Stimulated activated effector memory CD8-positive, alpha-beta T cell treated with anti-CD3 and anti-CD28 coated beads, Interleukin-12 subunit alpha, Interleukin-12 subunit beta, amount 100 ng/mL, for 72 hours (primary cell): ENCODE measurements around the gene SLC12A7.

ENCODE experiments used
- ATAC-seq: fragments of 150-1000 bp; cut with Tn5 transposase; 2 replicates; pipeline ENCODE4 v1.10.0; 2021
- DNase-seq, 2 donors: peaks; one replicate each; pipeline ENCODE4 v3.0.0; 2021 to 2022; ENCODE audit warnings: low spot score in 2 of 2
- H3K27ac Mint-ChIP-seq: one replicate; pipeline ENCODE4 v1.8.0; 2022; ENCODE audit warnings: mild to moderate bottlenecking, mixed read lengths
- H3K36me3 Mint-ChIP-seq: one replicate; pipeline ENCODE4 v1.8.0; 2022; ENCODE audit warnings: mild to moderate bottlenecking, mixed read lengths
- H3K4me1 Mint-ChIP-seq: one replicate; pipeline ENCODE4 v1.8.0; 2022; ENCODE audit warnings: mixed read lengths
- H3K4me3 Mint-ChIP-seq: one replicate; pipeline ENCODE4 v1.8.0; 2022; ENCODE audit warnings: mild to moderate bottlenecking, mixed read lengths
- H3K9me3 Mint-ChIP-seq: one replicate; pipeline ENCODE4 v1.8.0; 2022; ENCODE audit warnings: mixed read lengths

Gene SLC12A7

DNA sequence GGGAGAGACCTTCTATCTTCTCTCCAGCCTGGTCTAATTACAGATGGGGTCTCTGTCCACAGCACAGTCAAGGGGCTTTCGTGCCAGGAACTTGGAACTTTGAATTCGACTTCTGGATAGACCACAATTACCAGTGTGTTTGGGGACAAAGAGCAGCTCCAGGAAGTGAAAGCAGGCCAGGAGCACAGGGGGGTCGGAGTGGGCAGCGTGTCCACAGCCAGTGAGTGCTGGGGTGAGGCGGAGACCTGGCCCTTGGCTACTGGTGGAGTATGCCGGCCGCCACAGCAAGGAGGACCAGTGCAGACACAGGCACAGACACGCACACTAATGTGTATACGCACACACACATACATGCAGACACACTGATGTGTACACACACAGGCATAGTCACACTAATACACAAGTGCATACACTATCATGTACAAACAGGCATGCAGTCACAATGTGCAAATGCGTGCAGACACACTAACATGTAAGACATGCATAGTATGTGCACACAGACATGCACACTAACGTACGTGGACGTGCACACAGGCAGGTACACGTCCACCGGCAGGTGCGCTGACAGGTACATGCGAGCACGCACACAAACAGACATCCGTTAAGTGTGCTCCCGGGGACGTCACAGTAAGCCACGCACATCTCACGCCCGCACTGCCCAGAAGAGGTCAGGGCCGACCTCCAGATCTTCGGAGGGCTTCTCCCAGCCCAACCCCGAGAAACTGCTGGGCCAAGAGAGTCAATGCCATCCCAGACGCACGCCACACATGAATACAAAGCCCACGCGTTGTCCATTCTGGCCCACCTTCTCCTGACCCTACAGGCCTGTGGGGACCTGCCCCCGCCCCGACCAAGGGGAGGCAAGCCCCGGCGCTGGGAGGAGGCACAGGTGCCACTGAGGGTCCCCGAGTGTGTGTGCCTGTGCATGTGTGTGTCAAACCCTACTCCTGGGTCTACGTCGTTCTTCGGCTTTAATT lies 56.8 kb downstream of the SLC12A7 start:
- Mint-ChIP-seq H3K9me3 (no peaks in the 10 kb centered on the region), H3K4me1 (no peaks in the 10 kb centered on the region), H3K27ac (no peak overlapping the region), H3K36me3 (no peaks in the 10 kb centered on the region), H3K4me3 (no peak overlapping the region)
- ATAC-seq (no peak), DNase-seq (no peak)

DNA sequence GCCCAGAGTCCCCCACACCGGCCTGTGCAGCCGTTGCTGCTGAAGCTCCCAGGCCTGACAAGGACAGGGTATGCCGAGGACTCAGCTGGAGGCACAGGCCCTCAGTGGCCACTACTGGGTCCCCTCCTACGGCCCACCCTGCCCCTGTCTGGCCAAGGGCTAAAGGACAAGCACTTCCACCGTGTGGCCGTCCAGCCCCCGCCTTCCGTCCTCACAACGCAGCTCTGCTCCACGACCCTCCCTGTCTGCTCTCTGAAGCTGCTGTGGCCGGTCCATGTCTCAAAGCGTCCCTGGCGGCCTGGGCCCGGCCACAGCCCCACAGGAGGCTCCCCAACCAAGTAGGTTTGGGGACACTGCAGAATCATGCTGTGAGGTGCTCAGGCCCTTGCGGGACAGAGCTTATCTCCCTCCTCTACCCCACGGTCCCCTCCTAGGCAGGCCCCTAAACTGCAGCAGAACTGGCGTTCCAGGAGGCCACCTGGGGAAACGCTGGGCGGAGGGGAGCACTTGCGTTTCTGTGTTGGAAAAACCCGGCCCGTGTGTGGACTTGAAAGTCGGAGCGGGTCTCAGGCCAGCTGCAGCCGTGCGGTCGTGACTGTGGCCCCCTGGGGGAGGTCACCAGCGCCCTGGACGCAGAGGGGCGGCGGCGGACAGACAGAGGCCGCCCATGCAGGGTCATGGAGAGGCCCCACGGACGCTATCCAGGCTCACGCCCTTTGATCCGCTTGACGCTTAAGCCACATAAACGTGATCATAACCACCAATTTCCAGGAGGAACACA lies 57.7 kb downstream of the SLC12A7 start:
- no peak overlapping the region for H3K4me3 Mint-ChIP-seq
- no peaks in the 10 kb centered on the region for H3K4me1 Mint-ChIP-seq
- ATAC-seq (no peak), DNase-seq (no peak)
- H3K27ac Mint-ChIP-seq = no peak overlapping the region
- no peaks in the 10 kb centered on the region for H3K9me3 Mint-ChIP-seq
- H3K36me3 Mint-ChIP-seq = no peaks in the 10 kb centered on the region

DNA sequence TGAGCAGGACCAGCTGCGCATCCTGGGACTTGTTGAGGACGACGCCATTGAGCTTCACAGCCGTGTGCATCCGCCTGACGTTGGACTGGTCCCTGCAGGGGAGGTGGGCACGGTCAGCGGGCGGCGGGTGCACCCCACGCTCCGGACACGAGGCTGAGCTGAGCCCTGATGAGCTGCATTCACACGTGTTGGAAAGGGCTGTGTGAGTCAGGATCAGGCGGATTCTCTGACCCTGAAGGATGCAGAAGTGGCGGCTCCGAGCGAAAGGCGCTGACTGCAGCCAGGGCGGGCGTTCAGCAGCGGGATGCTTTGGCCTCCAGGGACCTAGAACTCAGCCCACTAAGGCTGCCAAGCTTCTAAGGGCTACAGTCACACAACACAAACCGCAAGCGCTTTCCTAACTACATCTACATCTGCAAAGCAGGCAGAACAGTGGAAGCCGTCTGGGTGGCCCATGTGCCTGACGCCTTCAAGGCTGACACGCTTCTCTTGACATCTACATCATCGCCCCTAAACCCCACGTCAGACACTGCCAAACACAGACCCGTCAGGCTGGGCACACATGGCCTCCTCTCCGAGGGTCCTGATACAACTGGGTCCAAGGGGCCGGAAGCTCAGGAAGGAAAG lies 58.4 kb downstream of the SLC12A7 start:
- no peak for ATAC-seq
- Mint-ChIP-seq H3K4me1 (peaks cover 2% of the 10 kb centered on the region), H3K9me3 (peaks cover under 1% of the 10 kb centered on the region), H3K27ac (no peak overlapping the region), H3K36me3 (no peaks in the 10 kb centered on the region), H3K4me3 (no peak overlapping the region)
- DNase-seq = no peak

DNA sequence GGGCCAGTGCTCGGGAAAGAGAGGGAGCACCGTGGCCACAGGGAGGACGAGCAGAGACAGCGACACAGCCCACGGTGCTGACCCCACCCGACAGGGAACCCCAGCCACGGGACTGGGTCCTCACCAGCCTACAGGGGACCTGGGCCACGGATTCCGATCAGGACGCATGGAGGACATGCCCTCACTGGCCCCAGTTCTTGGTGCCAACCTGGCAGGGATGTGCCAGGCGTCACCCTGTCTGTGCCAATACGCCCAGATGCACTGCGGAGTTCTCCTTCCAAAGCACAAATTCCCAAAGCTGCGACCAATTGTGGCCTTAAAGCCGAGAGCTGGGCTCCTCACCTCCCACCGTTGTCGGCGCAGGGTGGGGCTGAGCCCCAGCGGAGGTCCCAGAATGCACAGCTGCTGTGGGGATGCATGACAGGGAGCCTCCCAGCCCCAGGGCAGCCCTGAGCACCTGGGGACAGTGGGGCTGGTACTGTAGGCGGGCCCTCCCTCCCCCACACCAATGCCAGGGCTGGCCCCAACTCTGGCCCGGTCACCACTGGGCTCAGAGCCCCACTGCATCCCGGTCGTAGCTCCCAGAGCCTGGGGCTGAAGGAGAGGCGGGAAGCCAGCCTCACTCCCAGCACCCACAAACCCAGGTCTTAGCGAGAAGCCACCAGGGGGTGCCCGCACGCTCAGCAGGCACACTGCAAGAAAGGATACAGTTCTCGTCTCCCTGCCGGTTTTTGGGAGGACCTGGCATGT lies 59.0 kb downstream of the SLC12A7 start:
- ATAC-seq (no peak), DNase-seq (no peak)
- Mint-ChIP-seq H3K9me3 (peaks cover 8% of the 10 kb centered on the region), H3K27ac (peak overlapping the region; percentile 61), H3K4me3 (no peak overlapping the region), H3K36me3 (peaks cover 2% of the 10 kb centered on the region), H3K4me1 (peaks cover 9% of the 10 kb centered on the region)

DNA sequence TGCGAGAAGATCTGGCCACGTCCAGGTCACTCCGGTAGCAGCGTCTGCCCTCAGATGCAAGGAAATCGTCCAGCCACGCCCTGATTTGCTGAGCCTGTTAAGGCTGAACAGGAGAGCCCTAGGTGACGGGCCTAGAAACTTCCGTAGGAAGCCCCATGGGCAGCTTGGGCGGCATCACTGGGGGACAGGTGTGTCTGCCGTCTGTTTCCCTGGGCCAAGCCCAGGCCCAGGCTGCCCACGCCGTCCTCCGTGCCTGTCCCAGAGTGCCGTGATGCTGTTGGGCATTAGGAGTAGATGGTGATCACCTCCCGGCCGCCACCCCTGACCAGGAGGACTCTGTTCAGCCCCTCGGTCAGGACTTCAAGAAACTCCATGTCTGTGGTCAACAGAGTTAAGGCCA lies 59.8 kb downstream of the SLC12A7 start:
- H3K27ac Mint-ChIP-seq = peak overlapping the region; percentile 61
- ATAC-seq = no peak
- peaks cover 15% of the 10 kb centered on the region for H3K9me3 Mint-ChIP-seq
- peaks cover 9% of the 10 kb centered on the region for H3K36me3 Mint-ChIP-seq
- DNase-seq = no peak
- no peak overlapping the region for H3K4me3 Mint-ChIP-seq
- peaks cover 16% of the 10 kb centered on the region for H3K4me1 Mint-ChIP-seq

DNA sequence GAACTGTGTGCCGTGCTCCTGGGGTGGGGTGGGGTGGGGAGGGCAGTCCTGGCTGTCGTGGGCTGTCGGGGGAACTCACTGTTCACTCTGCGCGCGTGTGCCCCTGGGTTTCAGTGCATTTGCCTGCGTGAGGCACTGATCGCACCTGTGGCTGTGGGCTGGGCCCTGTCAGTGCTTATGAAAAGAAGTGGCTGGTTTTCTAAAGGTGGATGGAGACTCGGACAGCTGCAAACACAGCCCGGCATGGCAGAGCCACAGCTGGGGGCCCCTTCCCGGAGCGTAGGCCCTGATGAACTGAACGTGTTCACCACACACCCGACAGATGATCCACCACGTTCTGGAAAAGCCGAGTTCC lies 60.5 kb downstream of the SLC12A7 start:
- H3K4me3 Mint-ChIP-seq = no peak overlapping the region
- H3K36me3 Mint-ChIP-seq = peaks cover 12% of the 10 kb centered on the region
- peaks cover 22% of the 10 kb centered on the region for H3K9me3 Mint-ChIP-seq
- peaks cover 24% of the 10 kb centered on the region for H3K4me1 Mint-ChIP-seq
- ATAC-seq (no peak), DNase-seq (no peak)
- H3K27ac Mint-ChIP-seq = no peak overlapping the region

DNA sequence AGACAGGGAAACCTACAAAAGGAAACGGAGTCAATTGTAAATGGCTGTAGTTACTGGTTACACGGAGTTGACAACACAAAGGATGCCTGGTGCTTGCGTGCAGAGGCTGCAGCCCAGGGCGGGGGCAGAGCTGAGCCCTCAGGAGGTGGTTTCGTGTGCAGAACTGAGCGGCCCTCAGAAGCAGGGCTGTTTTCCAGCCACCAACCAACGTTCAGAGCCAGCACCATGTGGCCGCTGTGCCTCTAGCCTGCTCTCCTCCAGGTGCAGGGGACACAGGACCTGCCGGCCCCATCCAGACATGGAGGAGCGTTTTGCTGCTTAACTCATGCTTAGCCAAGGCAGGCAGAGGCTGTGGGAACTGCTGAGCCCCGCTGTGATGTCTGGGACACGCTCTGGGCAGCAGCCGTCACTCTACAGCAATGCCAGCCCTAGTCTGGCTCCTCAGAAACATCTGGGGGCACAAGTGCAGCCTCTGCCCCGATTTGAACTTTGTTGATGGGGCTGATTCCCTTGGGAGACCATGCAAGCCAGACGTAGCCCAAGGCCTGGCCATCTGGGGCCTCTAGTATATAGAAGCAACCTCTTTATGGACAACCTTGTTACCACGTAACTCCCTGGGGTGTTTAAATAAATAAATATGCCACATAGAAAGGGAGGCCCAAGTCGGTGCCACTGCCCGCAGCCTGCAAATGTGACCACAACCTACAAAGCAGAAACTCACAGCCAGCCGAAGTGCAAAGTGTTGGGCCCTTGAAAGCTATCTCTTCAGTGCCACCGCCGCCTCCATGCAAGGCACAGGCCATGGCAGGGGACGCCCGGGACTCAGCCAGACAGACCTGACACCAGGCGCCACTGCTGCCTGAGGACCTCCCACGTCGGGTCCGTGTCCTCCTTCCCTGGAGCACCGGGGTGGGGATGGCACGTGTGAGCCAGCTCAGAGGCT lies 61.2 kb downstream of the SLC12A7 start:
- DNase-seq = no peak
- no peak overlapping the region for H3K27ac Mint-ChIP-seq
- ATAC-seq = no peak
- peaks cover 29% of the 10 kb centered on the region for H3K9me3 Mint-ChIP-seq
- H3K4me3 Mint-ChIP-seq = no peak overlapping the region
- peaks cover 30% of the 10 kb centered on the region for H3K4me1 Mint-ChIP-seq
- peaks cover 17% of the 10 kb centered on the region for H3K36me3 Mint-ChIP-seq

DNA sequence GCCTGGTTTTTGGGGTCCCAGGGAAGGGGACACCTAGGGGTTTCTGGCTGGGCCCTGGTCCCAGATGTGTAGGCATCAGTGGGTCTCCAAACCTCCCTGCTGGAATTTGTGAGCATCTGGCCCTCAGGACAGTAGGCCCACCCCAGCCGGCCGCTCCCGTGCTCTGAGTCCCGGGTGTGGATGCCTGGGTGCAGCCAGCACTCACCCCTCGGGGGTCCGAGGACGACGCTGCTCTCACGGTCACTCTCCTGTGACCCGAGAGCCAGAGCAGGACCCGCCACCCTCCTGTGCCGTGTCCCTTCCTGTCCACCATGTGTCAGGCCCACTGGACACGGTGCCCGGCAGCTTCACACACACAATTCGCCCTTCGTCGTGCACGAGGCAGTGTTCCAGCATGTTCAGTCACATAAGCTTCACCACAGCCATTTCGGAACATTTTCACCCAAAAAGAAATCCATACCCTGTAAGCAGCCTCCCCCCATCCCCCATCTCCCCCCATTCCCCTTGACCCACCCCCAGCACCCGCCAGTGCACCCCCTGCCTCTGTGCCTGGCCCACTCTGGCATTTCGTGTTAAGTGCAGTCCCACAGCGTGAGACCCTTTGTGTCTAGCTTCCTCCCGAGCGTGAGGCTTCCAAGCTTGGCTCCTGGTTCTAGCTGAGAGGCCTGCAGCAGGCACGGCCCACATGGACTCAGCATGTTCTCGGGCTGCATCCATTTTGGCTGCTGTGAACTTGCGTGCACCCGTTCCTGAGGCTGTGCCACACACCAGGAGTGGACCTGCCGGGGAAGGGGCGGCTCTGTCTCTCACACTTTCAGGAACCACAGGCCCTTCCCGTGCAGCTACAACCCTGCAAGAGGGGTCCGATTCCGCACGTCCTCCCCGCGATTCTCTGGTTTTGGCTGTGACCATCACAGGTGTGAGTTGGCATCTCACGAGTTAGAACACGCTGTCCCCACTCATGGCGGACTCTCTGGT lies 62.7 kb downstream of the SLC12A7 start:
- no peak for DNase-seq
- H3K36me3 Mint-ChIP-seq = peaks cover 32% of the 10 kb centered on the region
- no peak overlapping the region for H3K4me3 Mint-ChIP-seq
- H3K4me1 Mint-ChIP-seq = peaks cover 46% of the 10 kb centered on the region
- no peak for ATAC-seq
- H3K27ac Mint-ChIP-seq = peak overlapping the region; percentile 20
- H3K9me3 Mint-ChIP-seq = peaks cover 44% of the 10 kb centered on the region

DNA sequence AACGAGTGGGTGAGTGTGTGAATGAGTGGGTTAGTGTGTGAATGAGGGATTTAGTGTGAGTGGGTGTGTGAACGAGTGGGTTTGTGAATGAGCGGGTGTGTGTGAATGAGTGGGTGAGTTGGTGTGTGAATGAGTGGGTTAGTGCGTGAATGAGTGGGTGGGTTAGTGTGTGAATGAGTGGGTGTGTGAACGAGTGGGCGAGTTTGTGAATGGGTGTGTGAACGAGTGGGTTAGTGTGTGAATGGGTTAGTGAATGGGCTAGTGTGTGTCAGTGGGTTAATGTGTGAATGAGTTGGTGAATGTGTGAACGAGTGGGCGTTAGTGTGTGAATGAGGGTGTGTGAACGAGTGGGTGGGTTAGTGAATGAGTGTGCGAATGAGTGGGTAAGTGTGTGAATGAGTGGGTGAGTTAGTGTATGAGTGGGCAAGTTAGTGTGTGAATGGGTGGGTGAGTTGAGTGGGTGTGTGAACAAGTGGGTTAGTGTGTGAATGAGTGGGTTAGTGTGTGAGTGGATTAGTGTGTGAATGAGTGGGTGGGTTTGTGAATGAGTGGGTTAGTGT lies 63.6 kb downstream of the SLC12A7 start:
- H3K4me3 Mint-ChIP-seq = no peak overlapping the region
- peaks cover 53% of the 10 kb centered on the region for H3K9me3 Mint-ChIP-seq
- ATAC-seq = no peak
- H3K4me1 Mint-ChIP-seq = peaks cover 55% of the 10 kb centered on the region
- peaks cover 41% of the 10 kb centered on the region for H3K36me3 Mint-ChIP-seq
- no peak for DNase-seq
- H3K27ac Mint-ChIP-seq = peak overlapping the region; percentile 20

DNA sequence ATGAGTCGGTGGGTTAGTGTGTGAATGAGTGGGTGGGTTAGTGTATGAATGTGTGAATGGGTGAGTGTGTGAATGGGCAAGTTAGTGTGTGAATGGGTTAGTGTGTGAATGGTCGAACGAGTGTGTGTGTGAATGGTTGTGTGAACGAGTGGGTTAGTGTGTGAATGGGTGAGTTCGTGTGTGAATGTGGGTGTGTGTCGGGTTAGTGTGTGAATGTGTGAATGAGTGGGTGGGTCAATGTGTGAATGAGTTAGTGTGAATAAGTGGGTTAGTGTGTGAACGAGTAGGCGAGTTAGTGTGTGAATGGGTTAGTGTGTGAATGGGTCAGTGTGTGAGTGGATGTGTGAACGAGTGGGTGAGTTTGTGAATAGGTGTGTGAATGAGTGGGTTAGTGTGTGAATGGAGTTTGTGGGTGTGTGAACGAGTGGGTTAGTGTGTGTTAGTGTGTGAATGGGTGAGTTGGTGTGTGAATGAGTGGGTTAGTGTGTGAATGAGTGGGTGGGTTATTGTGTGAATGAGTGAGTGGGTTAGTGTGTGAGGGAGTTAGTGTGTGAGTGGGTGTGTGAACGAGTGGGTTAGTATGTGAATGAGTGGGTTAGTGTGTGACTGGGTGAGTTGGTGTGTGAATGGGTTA lies 64.4 kb downstream of the SLC12A7 start:
- H3K9me3 Mint-ChIP-seq = peaks cover 61% of the 10 kb centered on the region
- DNase-seq = no peak
- no peak overlapping the region for H3K4me3 Mint-ChIP-seq
- peaks cover 63% of the 10 kb centered on the region for H3K4me1 Mint-ChIP-seq
- H3K27ac Mint-ChIP-seq = no peak overlapping the region
- H3K36me3 Mint-ChIP-seq = peaks cover 49% of the 10 kb centered on the region
- no peak for ATAC-seq

DNA sequence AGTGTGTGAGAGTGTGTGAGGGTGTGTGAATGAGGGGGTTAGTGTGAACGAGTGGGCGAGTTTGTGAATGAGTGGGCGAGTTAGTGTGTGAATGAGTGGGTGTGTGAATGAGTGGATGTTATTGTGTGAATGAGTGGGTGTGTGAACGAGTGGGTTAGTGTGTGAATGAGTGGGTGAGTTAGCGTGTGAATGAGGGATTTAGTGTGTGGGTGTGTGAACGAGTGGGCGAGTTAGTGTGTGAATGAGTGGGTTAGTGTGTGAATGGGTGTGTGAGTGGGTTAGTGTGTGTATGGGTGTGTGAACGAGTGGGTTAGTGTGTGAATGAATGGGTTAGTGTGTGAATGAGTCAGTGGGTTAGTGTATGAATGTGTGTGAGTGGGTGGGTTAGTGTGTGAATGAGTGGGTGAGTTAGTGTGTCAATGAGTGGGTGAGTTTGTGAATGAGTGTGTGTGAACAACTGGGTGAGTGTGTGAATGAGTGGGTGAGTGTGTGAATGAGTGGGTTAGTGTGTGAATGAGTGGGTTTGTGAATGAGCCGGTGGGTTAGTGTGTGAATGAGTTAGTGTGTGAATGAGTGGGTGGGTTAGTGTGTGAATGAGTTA lies 65.8 kb downstream of the SLC12A7 start:
- peaks cover 77% of the 10 kb centered on the region for H3K4me1 Mint-ChIP-seq

DNA sequence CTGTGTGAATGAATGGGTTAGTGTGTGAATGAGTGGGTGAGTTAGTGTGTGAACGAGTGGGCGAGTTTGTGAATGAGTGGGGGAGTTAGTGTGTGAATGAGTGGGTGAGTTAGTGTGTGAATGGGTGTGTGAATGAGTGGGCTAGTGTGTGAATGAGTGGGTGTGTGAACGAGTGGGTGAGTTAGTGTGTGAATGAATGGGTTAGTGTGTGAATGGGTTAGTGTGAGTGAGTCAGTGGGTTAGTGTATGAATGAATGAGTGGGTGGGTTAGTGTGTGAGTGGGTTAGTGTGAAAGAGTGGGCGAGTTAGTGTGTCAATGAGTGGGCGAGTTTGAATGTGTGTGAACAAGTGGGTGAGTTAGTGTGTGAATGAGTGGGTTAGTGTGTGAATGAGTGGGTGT lies 67.7 kb downstream of the SLC12A7 start:
- no peak overlapping the region for H3K27ac Mint-ChIP-seq

More for the DNA sequence above, 65.8 kb downstream of the SLC12A7 start:
- ATAC-seq = no peak
- H3K9me3 Mint-ChIP-seq = peaks cover 75% of the 10 kb centered on the region
- H3K27ac Mint-ChIP-seq = peak overlapping the region; percentile 41
- DNase-seq = no peak
- H3K4me3 Mint-ChIP-seq = no peak overlapping the region
- peaks cover 58% of the 10 kb centered on the region for H3K36me3 Mint-ChIP-seq

More for the DNA sequence above, 67.7 kb downstream of the SLC12A7 start:
- DNase-seq = no peak
- H3K4me3 Mint-ChIP-seq = no peak overlapping the region
- no peak for ATAC-seq
- H3K9me3 Mint-ChIP-seq = peaks cover 78% of the 10 kb centered on the region
- peaks cover 80% of the 10 kb centered on the region for H3K4me1 Mint-ChIP-seq
- H3K36me3 Mint-ChIP-seq = peaks cover 58% of the 10 kb centered on the region
